Cardiac muscle cell (in vitro differentiated cells and primary cell): ENCODE results near the gene SNHG17. TPM values are rescaled to one million over a fixed set of nuclear protein-coding genes. Genes with fewer than 3 reads are reported as not detected.

Experiments
- DNase-seq, 2 donors: peaks; one replicate each; pipeline versions ENCODE4 v3.0.0 to v3.0.0-alpha.2; 2010 to 2017; ENCODE audit warnings: low read depth in 1 of 2, low spot score in 1 of 2
- H3K27ac ChIP-seq: fragments of 200-600 bp; sonication (generic); 2 replicates; pipeline ENCODE4 v1.5.1; 2016
- H3K27me3 ChIP-seq: fragments of 200-600 bp; sonication (generic); 2 replicates; pipeline ENCODE4 v1.6.0; 2016; ENCODE audit warnings: control low read depth
- H3K36me3 ChIP-seq: fragments of 200-600 bp; sonication (generic); 2 replicates; pipeline ENCODE4 v1.5.1; 2016; ENCODE audit warnings: control low read depth
- H3K4me1 ChIP-seq: fragments of 200-600 bp; sonication (generic); 2 replicates; pipeline ENCODE4 v1.8.1; 2017; ENCODE audit warnings: low read depth, mild to moderate bottlenecking, mixed run types
- H3K4me3 ChIP-seq: fragments of 200-600 bp; sonication (generic); 2 replicates; pipeline ENCODE4 v1.5.1; 2016; ENCODE audit warnings: mild to moderate bottlenecking
- H3K9me3 ChIP-seq: fragments of 200-600 bp; sonication (generic); 2 replicates; pipeline ENCODE4 v1.5.1; 2017; ENCODE audit warnings: low read depth, mild to moderate bottlenecking, control low read depth
- CTCF ChIP-seq: IDR thresholded peaks from 2 replicates; pipeline ENCODE4 v1.5.1; 2012; ENCODE audit warnings: low read depth, mild to moderate bottlenecking, low read length
- polyA plus RNA-seq: library from polyadenylated mRNA; unstranded; fragments of >200 nt; fragmentation: Nextera tagmentation; extraction: Ambion mirVana; gene quantifications from 2 replicates; pipeline ENCODE4 v1.2.1, GENCODE V29; 2016
- total RNA-seq: library from RNA; depleted of rRNA; stranded (reverse); fragments of >200 nt; gene quantifications from 2 replicates; pipeline ENCODE4 v1.2.3, GENCODE V29; 2016

Gene SNHG17
- total and polyA plus RNA-seq, 2 experiments from 2014 or later = 16.6 to 31.8 TPM

- no peak overlapping the region for H3K4me3 ChIP-seq
- peaks cover 5% of the 10 kb centered on the region for H3K4me1 ChIP-seq
- peak overlapping the region; percentile 69 for H3K27ac ChIP-seq
- DNase-seq = peak; percentile 72 to 92
- H3K9me3 ChIP-seq = no peaks in the 10 kb centered on the region
- H3K27me3 ChIP-seq = no peaks in the 10 kb centered on the region
- TF ChIP-seq CTCF = no peak
- H3K36me3 ChIP-seq = no peaks in the 10 kb centered on the region
Measured at GRCh38 chr20:38460040-38460623, 25.0 kb upstream of the SNHG17 start.

GRCh38 chr20:38458314-38458713 lies 23.2 kb upstream of the SNHG17 start:
- Histone ChIP-seq H3K27ac (no peak overlapping the region), H3K36me3 (no peaks in the 10 kb centered on the region), H3K9me3 (no peaks in the 10 kb centered on the region), H3K27me3 (no peaks in the 10 kb centered on the region), H3K4me3 (no peak overlapping the region), H3K4me1 (peaks cover 5% of the 10 kb centered on the region)
- no peak for DNase-seq
- TF ChIP-seq CTCF = no peak

- TF ChIP-seq CTCF = no peak
- no peaks in the 10 kb centered on the region for H3K27me3 ChIP-seq
- no peaks in the 10 kb centered on the region for H3K9me3 ChIP-seq
- peaks cover 4% of the 10 kb centered on the region for H3K36me3 ChIP-seq
- no peak overlapping the region for H3K4me3 ChIP-seq
- H3K4me1 ChIP-seq = no peaks in the 10 kb centered on the region
- H3K27ac ChIP-seq = no peak overlapping the region
- no peak for DNase-seq
Measured at GRCh38 chr20:38454556-38455473, 19.7 kb upstream of the SNHG17 start.

- Histone ChIP-seq H3K4me1 (no peaks in the 10 kb centered on the region), H3K4me3 (no peak overlapping the region), H3K36me3 (peaks cover 12% of the 10 kb centered on the region), H3K27ac (no peak overlapping the region), H3K9me3 (no peaks in the 10 kb centered on the region), H3K27me3 (no peaks in the 10 kb centered on the region)
- no peak for DNase-seq
- no peak for TF ChIP-seq CTCF
Measured at GRCh38 chr20:38453941-38454340, 18.8 kb upstream of the SNHG17 start.

GRCh38 chr20:38452880-38453624 lies 17.9 kb upstream of the SNHG17 start:
- no peak overlapping the region for H3K27ac ChIP-seq
- H3K4me3 ChIP-seq = no peak overlapping the region
- H3K27me3 ChIP-seq = no peaks in the 10 kb centered on the region
- TF ChIP-seq CTCF = no peak
- H3K9me3 ChIP-seq = no peaks in the 10 kb centered on the region
- H3K36me3 ChIP-seq = peaks cover 12% of the 10 kb centered on the region
- DNase-seq = peak in 1 of 2 donors; percentile 71
- H3K4me1 ChIP-seq = no peaks in the 10 kb centered on the region
